HEK293 (cell line): Measurements from ENCODE around the gene OSBP2.

ENCODE experiments used
- CTCF ChIA-PET: fragments of 350-600 bp; formaldehyde crosslinking; extraction: SDS; loops from one replicate; lab custom pipeline; 2021; ENCODE audit warnings: antibody characterized with exemption; lab: Yijun Ruan, JAX
- POLR2A ChIA-PET: fragments of 300-600 bp; formaldehyde crosslinking; extraction: SDS; loops from one replicate; lab custom pipeline; 2020; ENCODE audit warnings: antibody characterized with exemption, inconsistent platforms; lab: Yijun Ruan, JAX
- H3K27ac ChIP-seq: fragments of 200-500 bp; sonication (Bioruptor generic); 2 replicates; pipeline ENCODE4 v1.5.1; 2014; ENCODE audit warnings: low read depth, low read length, control low read depth, inconsistent platforms; ENCODE audit errors: extremely low read depth
- H3K36me3 ChIP-seq, 2 experiments: fragments of 200-500 bp in 1 of 2; sonication (Bioruptor generic) in 1 of 2; 1 replicate in 1 of 2; 2 replicates in 1 of 2; pipeline ENCODE4 v1.5.1; 2014 to 2017; ENCODE audit warnings: inconsistent platforms in 2 of 2, low read length in 2 of 2; ENCODE audit not compliant: control insufficient read depth in 2 of 2, insufficient read depth in 1 of 2
- H3K4me1 ChIP-seq: fragments of 200-500 bp; sonication (Bioruptor generic); 2 replicates; pipeline ENCODE4 v1.5.1; 2014; ENCODE audit warnings: mild to moderate bottlenecking, low read length, inconsistent platforms; ENCODE audit not compliant: control insufficient read depth, insufficient read depth
- H3K4me3 ChIP-seq: 2 replicates; pipeline ENCODE4 v1.5.1; 2011; ENCODE audit warnings: low read depth, mild to moderate bottlenecking, control low read depth, low read length, moderate library complexity
- H3K9me3 ChIP-seq: fragments of 200-500 bp; sonication (Bioruptor generic); 2 replicates; pipeline ENCODE4 v1.5.1; 2014; ENCODE audit warnings: low read depth, low read length, inconsistent platforms; ENCODE audit not compliant: control insufficient read depth, insufficient read depth
- BCL11B ChIP-seq: fragments of 450-650 bp; formaldehyde crosslinking; IDR thresholded peaks from 2 replicates; pipeline ENCODE4 v1.5.1; 2016; ENCODE audit warnings: low read depth, missing biosample characterization, missing genetic modification characterization
- GLIS1 ChIP-seq: fragments of 450-650 bp; formaldehyde crosslinking; IDR thresholded peaks from 2 replicates; pipeline ENCODE4 v1.5.1; 2016; ENCODE audit warnings: missing biosample characterization, missing genetic modification characterization
- GLIS2 ChIP-seq: fragments of 450-650 bp; formaldehyde crosslinking; IDR thresholded peaks from 2 replicates; pipeline ENCODE4 v1.5.1; 2016; ENCODE audit warnings: missing biosample characterization, missing genetic modification characterization
- HIC1 ChIP-seq: fragments of 450-650 bp; formaldehyde crosslinking; IDR thresholded peaks from 2 replicates; pipeline ENCODE4 v1.5.1; 2016; ENCODE audit warnings: missing biosample characterization, missing genetic modification characterization
- KLF9 ChIP-seq: fragments of 450-650 bp; formaldehyde crosslinking; IDR thresholded peaks from 2 replicates; pipeline ENCODE4 v1.5.1; 2016; ENCODE audit warnings: missing biosample characterization, missing genetic modification characterization, low read depth
- OSR2 ChIP-seq: fragments of 450-650 bp; formaldehyde crosslinking; IDR thresholded peaks from 2 replicates; pipeline ENCODE4 v1.5.1; 2016; ENCODE audit warnings: missing biosample characterization, missing genetic modification characterization
- YY2 ChIP-seq: fragments of 450-650 bp; formaldehyde crosslinking; IDR thresholded peaks from 2 replicates; pipeline ENCODE4 v1.5.1; 2016; ENCODE audit warnings: missing biosample characterization, missing genetic modification characterization
- ZBTB17 ChIP-seq: fragments of 450-650 bp; formaldehyde crosslinking; IDR thresholded peaks from 2 replicates; pipeline ENCODE4 v1.5.1; 2016; ENCODE audit warnings: missing biosample characterization, missing genetic modification characterization
- ZBTB21 ChIP-seq: fragments of 450-650 bp; formaldehyde crosslinking; IDR thresholded peaks from 2 replicates; pipeline ENCODE4 v1.5.1; 2017; ENCODE audit warnings: missing biosample characterization, missing genetic modification characterization
- ZNF223 ChIP-seq: fragments of 450-650 bp; formaldehyde crosslinking; IDR thresholded peaks from 2 replicates; pipeline ENCODE4 v1.5.1; 2016; ENCODE audit warnings: missing biosample characterization, missing genetic modification characterization
- ZNF335 ChIP-seq: fragments of 450-650 bp; formaldehyde crosslinking; conservative IDR thresholded peaks from 2 replicates; pipeline ENCODE4 v1.5.1; 2016; ENCODE audit warnings: missing biosample characterization, missing genetic modification characterization
- ZNF561 ChIP-seq: fragments of 450-650 bp; IDR thresholded peaks from 2 replicates; pipeline ENCODE4 v1.5.1; 2018; ENCODE audit warnings: missing biosample characterization, missing genetic modification characterization, borderline replicate concordance
- ZNF629 ChIP-seq: fragments of 450-650 bp; formaldehyde crosslinking; IDR thresholded peaks from 2 replicates; pipeline ENCODE4 v1.5.1; 2017; ENCODE audit warnings: missing biosample characterization, missing genetic modification characterization
- ZNF654 ChIP-seq: fragments of 450-650 bp; formaldehyde crosslinking; IDR thresholded peaks from 2 replicates; pipeline ENCODE4 v1.5.1; 2016; ENCODE audit warnings: low read depth, missing biosample characterization, missing genetic modification characterization
- ZNF785 ChIP-seq: fragments of 450-650 bp; formaldehyde crosslinking; IDR thresholded peaks from 2 replicates; pipeline ENCODE4 v1.5.1; 2016; ENCODE audit warnings: missing biosample characterization, missing genetic modification characterization
- ZSCAN23 ChIP-seq: fragments of 450-650 bp; formaldehyde crosslinking; IDR thresholded peaks from 2 replicates; pipeline ENCODE4 v1.5.1; 2016; ENCODE audit warnings: missing biosample characterization, missing genetic modification characterization
- TF ChIP-seq, protein P1 (sequence below): fragments of 450-650 bp; formaldehyde crosslinking; IDR thresholded peaks from 2 replicates; pipeline ENCODE4 v1.5.1; 2016; ENCODE audit warnings: missing biosample characterization, missing genetic modification characterization
- TF ChIP-seq, protein P2 (sequence below): fragments of 450-650 bp; formaldehyde crosslinking; IDR thresholded peaks from 2 replicates; pipeline ENCODE4 v1.5.1; 2016; ENCODE audit warnings: missing biosample characterization, missing genetic modification characterization

The OSBP2 gene

DNA sequence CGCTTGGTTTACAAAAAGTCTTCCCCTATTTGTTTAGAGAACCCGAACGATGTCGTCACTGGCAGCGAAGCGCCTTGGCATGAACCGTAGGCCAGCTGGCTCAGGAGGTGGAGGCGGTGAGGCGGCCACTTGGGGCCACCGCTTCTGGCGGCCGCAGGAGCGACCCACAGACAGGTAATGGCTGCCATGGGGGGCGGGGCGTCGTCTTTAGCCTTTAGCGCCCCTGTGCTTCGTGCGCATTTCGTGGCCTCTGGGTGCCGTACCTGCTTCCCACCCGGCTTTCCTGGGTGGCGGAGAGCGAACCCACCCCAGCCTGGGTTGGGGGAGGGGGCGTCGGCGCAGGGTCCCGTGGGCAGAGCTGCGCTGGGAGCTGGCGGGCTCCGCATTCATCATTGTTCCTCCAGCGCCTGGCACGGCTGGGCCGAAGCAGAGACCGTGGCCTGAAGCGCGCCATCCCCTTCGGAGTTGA lies 469 bp upstream of the OSBP2 start (continued):
- peak; percentile 53 for TF ChIP-seq ZBTB17 (tag by site-specific recombination)
- TF ChIP-seq ZBTB21: 0 out of 2 replicates have a peak, but pooled peaks have one; percentile 24
- TF ChIP-seq, protein P1, sequence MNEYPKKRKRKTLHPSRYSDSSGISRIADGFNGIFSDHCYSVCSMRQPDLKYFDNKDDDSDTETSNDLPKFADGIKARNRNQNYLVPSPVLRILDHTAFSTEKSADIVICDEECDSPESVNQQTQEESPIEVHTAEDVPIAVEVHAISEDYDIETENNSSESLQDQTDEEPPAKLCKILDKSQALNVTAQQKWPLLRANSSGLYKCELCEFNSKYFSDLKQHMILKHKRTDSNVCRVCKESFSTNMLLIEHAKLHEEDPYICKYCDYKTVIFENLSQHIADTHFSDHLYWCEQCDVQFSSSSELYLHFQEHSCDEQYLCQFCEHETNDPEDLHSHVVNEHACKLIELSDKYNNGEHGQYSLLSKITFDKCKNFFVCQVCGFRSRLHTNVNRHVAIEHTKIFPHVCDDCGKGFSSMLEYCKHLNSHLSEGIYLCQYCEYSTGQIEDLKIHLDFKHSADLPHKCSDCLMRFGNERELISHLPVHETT (tag by site-specific recombination): no peak
- TF ChIP-seq ZNF223: no peak
- TF ChIP-seq OSR2 (tag by site-specific recombination): peak; percentile 53
- TF ChIP-seq ZSCAN23: no peak
- TF ChIP-seq YY2 (tag by site-specific recombination): peak; percentile 73
- peak; percentile 63; the same call in 1 of the 2 replicates for TF ChIP-seq ZNF629
- TF ChIP-seq GLIS1 (tag by site-specific recombination): peak; percentile 77
- TF ChIP-seq ZNF335 (tag by site-specific recombination): peak; percentile 86
- peak; percentile 73 for TF ChIP-seq KLF9 (tag by site-specific recombination)
- peak; percentile 42; the same call in 1 of the 2 replicates for TF ChIP-seq ZNF785 (tag by site-specific recombination)
- no peak for TF ChIP-seq ZNF654 (tag by site-specific recombination)
- peak; percentile 68; the same call in 1 of the 2 replicates for TF ChIP-seq ZNF561 (tag by site-specific recombination)
- TF ChIP-seq, all 188 proteins: peak for 42

DNA sequence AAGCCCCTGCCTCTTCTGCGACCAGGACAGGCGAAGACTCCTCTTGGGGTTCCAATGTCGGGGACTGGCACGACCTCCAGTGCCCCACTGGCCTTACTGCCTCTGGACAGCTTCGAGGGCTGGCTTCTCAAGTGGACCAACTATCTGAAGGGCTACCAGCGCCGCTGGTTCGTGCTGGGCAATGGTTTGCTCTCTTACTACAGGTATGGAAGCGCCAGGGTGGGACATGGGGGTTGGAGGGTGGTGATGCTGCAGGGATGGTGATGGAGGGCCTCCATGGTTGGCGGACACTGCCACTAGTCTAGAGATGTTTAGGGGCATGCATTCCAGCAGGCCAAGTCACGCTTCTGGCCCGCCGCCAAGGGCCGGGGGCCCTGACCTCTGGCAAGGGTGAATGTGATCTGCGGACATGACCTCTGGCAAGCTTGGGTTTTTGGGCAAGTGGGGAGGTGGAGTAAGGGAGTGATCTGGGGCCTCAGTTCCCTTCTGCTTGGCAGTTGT lies 727 bp downstream of the OSBP2 start:
- Histone ChIP-seq H3K36me3 (no peaks in the 10 kb centered on the region), H3K9me3 (no peaks in the 10 kb centered on the region), H3K4me3 (peak overlapping the region; percentile 66), H3K4me1 (peaks cover 4% of the 10 kb centered on the region; the same call in 1 of the 2 replicates), H3K27ac (peak overlapping the region; percentile 74; the same call in 1 of the 2 replicates)
- TF ChIP-seq HIC1 (tag by site-specific recombination): 0 out of 2 replicates have a peak, but pooled peaks have one; percentile 30
- TF ChIP-seq ZNF335 (tag by site-specific recombination): 0 out of 2 replicates have a peak, but pooled peaks have one; percentile 4
- TF ChIP-seq BCL11B: peak; percentile 2; the same call in 1 of the 2 replicates
- TF ChIP-seq GLIS2 (tag by site-specific recombination): peak; percentile 29; the same call in 1 of the 2 replicates
- TF ChIP-seq, protein P2, sequence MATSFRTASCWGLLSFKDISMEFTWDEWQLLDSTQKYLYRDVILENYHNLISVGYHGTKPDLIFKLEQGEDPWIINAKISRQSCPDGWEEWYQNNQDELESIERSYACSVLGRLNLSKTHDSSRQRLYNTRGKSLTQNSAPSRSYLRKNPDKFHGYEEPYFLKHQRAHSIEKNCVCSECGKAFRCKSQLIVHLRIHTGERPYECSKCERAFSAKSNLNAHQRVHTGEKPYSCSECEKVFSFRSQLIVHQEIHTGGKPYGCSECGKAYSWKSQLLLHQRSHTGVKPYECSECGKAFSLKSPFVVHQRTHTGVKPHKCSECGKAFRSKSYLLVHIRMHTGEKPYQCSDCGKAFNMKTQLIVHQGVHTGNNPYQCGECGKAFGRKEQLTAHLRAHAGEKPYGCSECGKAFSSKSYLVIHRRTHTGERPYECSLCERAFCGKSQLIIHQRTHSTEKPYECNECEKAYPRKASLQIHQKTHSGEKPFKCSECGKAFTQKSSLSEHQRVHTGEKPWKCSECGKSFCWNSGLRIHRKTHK (tag by site-specific recombination): no peak
- POLR2A ChIA-PET: interaction anchor here (2.6 kb wide), 1 partner anchor 60 kb away, joined by 11 read pairs; the partner anchor contains the start of gene SLC35E4
- CTCF ChIA-PET: interaction anchor here (0.8 to 1.2 kb wide), 3 partner anchors 60 to 212 kb away, joined by 4 read pairs; no protein-coding TSS in a partner anchor
